ENCODE measurements around the gene NOSTRIN. TPM values are rescaled to one million over a fixed set of nuclear protein-coding genes. Genes with fewer than 3 reads are reported as not detected.

NOSTRIN gene
- total RNA-seq, 1 experiment from 2014 or later, result not detected

- no peaks in the 10 kb centered on the region for H3K36me3 Mint-ChIP-seq (ENCODE audit: insufficient read depth in 1 of 3, low read depth in 3 of 3)
- Histone ChIP-seq H3K18ac (ENCODE audit: insufficient read length, low read depth, low read length) (no peak overlapping the region), H4K5ac (ENCODE audit: insufficient read length, low read depth, low read length) (no peak overlapping the region), H2BK15ac (ENCODE audit: low read depth, low read length) (no peak overlapping the region), H3K56ac (ENCODE audit: insufficient read length, low read depth, low read length) (no peak overlapping the region), H3T11ph (ENCODE audit: low read length) (no peak overlapping the region), H3K4me1 (ENCODE audit: insufficient read depth, low read length) (peaks cover under 1% of the 10 kb centered on the region; the same call in 1 of the 2 replicates), H2BK5ac (ENCODE audit: insufficient read length, low read length) (no peak overlapping the region), H2BK20ac (ENCODE audit: low read depth, low read length, poor library complexity, severe bottlenecking) (no peak overlapping the region), H3K23ac (ENCODE audit: insufficient read length, low read depth, low read length) (no peak overlapping the region), H3K4ac (ENCODE audit: low read depth, low read length) (no peak overlapping the region), H4K20me1 (ENCODE audit: control insufficient read depth, insufficient read depth, insufficient read length) (no peaks in the 10 kb centered on the region), H3K27ac (ENCODE audit: insufficient read length, low read depth, low read length) (no peak overlapping the region), H3K9me3 (ENCODE audit: control insufficient read depth, low read depth, low read length) (no peaks in the 10 kb centered on the region), H4K8ac (replicated peaks; ENCODE audit: insufficient read length, low read depth, low read length) (no peak overlapping the region), H3K4me2 (ENCODE audit: insufficient read depth, insufficient read length, low read length) (no peak overlapping the region), H2BK12ac (ENCODE audit: insufficient read length, low read depth, low read length) (no peak overlapping the region), H3K14ac (ENCODE audit: insufficient read depth, low read length) (no peak overlapping the region), H3K79me1 (ENCODE audit: insufficient read depth, low read depth, low read length, poor library complexity, severe bottlenecking) (no peaks in the 10 kb centered on the region), H3K79me2 (ENCODE audit: insufficient read depth, low read length) (no peaks in the 10 kb centered on the region), H2AFZ (ENCODE audit: low read length) (no peak overlapping the region), H2BK120ac (ENCODE audit: low read depth, low read length, poor library complexity, severe bottlenecking) (no peak overlapping the region), H3K27me3 (ENCODE audit: insufficient read depth, low read length) (no peaks in the 10 kb centered on the region), H3K23me2 (ENCODE audit: insufficient read length, low read depth, low read length, poor library complexity, severe bottlenecking) (no peaks in the 10 kb centered on the region), H3K9ac (ENCODE audit: extremely low read depth, insufficient read length, low read length) (no peak overlapping the region), H2AK5ac (ENCODE audit: insufficient read length, low read length) (no peak overlapping the region), H4K91ac (ENCODE audit: insufficient read length, low read depth, low read length) (no peak overlapping the region)
- no peak for DNase-seq
- H3K27ac Mint-ChIP-seq, result no peak overlapping the region
- no peaks in the 10 kb centered on the region for H3K9me3 Mint-ChIP-seq
- H3K4me1 Mint-ChIP-seq, result peaks cover 4% of the 10 kb centered on the region in 2 experiments; a peak in 3 of 4 replicates
- no CpG with 5 or more reads among the region's 1 CpG for WGBS (ENCODE audit: extremely low coverage, insufficient read length, low lambda C conversion rate)
- no peak for TF ChIP-seq CTCF (conservative IDR thresholded peaks at IDR 0.05)
- no peaks in the 10 kb centered on the region; the same call in 1 of the 2 replicates for H3K27me3 Mint-ChIP-seq (ENCODE audit: low read depth)
- no peak overlapping the region for H3K4me3 Mint-ChIP-seq
These were observed 12.8 kb downstream of the NOSTRIN start for GRCh38 chr2:168814939-168815907.

Measured in H9 (cell line).